ENCODE measurements around the gene ZNF609.

Gene ZNF609

DNA sequence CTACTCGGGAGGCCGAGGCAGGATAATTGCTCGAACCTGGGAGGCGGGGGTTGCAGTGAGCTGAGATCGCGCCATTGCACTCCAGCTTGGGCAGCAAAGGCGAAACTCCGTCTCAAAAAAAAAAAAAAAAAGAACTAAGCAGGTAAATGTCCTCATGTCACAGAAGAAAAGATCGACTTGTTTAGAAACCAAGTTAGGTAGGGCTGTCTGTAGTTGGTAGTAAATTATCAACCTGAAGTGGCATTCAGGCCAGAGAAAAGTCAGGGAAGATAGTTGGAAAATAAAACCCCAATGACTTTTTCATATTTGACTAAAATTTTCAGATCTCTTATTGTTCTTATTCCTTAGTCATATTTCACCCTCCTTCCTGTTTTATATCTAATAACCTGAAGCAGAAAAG lies 55.4 kb downstream of the ZNF609 start:
- H3K4me3 ChIP-seq (replicated peaks; ENCODE audit: low read depth, low read length): no peak overlapping the region
- no peak for DNase-seq (ENCODE audit: extremely low read depth, low read depth)
- TF ChIP-seq, protein P1, sequence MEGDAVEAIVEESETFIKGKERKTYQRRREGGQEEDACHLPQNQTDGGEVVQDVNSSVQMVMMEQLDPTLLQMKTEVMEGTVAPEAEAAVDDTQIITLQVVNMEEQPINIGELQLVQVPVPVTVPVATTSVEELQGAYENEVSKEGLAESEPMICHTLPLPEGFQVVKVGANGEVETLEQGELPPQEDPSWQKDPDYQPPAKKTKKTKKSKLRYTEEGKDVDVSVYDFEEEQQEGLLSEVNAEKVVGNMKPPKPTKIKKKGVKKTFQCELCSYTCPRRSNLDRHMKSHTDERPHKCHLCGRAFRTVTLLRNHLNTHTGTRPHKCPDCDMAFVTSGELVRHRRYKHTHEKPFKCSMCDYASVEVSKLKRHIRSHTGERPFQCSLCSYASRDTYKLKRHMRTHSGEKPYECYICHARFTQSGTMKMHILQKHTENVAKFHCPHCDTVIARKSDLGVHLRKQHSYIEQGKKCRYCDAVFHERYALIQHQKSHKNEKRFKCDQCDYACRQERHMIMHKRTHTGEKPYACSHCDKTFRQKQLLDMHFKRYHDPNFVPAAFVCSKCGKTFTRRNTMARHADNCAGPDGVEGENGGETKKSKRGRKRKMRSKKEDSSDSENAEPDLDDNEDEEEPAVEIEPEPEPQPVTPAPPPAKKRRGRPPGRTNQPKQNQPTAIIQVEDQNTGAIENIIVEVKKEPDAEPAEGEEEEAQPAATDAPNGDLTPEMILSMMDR (IDR thresholded peaks at IDR 0.05; ENCODE audit: low read depth, low read length, missing control alignments): no peak

DNA sequence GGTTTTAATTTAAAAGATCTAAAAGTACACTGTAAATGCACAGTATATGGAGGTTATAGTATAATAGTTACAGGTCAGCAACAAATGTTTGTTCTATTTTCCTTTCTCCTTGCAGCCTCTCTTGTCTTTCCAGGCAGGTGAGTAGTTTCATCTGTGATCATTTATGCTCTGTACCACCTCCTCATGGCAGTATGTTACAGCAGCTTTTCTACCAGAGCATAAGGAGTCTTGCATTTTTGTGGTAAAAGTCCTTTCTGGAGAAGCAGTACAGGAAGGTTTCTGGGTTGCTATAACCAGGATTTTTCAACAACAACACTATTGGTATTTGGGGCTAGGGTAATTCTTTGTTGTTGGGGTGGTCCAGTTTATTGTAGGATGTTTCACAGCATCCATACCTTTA lies 59.5 kb downstream of the ZNF609 start:
- TF ChIP-seq, protein P1 (IDR thresholded peaks at IDR 0.05; ENCODE audit: low read depth, low read length, missing control alignments): no peak
- DNase-seq (ENCODE audit: extremely low read depth, low read depth): no peak
- H3K4me3 ChIP-seq (replicated peaks; ENCODE audit: low read depth, low read length): no peak overlapping the region

DNA sequence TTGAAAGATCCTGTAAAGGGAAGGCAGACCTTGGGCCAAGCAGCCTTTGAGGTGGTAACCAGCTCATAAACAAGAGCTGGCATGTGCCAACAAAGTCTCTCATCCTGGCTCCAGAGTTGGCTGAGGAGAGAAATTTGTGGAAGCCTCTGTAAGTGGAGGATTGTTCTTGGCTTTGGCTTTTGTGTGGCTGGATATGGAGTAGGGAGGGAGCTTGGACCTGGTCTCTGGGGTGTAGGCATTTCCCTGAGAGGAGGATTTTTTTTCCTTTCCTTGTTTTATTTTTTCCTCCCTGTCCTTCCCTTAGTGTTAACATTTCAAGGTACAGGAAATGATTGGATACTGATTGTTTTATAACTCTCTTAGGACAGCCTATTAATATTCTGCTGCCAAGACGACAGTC lies 60.8 kb downstream of the ZNF609 start:
- H3K4me3 ChIP-seq (replicated peaks; ENCODE audit: low read depth, low read length): no peak overlapping the region
- no peak for DNase-seq (ENCODE audit: extremely low read depth, low read depth)

DNA sequence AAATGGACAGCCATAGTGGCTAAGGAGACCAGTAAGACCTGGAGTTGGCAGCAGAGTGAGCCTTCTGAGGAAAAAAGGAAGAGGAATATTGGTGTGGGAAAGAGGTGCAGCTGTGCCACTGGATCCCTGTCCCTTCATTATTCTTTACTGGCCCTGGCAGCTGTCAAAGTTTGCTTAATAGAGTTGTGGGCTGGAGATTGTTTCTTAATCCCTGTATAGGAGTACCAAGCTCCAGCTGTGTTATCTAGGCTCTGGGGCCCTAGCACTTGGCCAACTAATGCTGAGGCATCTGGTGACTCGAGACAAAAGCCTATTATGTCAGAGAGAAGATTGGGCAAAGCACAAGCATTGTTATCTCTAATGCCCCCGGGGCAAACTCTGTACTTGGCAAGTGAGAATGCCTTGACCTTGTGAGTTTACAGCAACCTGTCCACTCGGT lies 61.4 kb downstream of the ZNF609 start:
- TF ChIP-seq, protein P1 (IDR thresholded peaks at IDR 0.05; ENCODE audit: low read depth, low read length, missing control alignments): no peak
- H3K4me3 ChIP-seq (replicated peaks; ENCODE audit: low read depth, low read length): no peak overlapping the region
- DNase-seq (ENCODE audit: extremely low read depth, low read depth): no peak

More for the DNA sequence above, 60.8 kb downstream of the ZNF609 start:
- TF ChIP-seq, protein P1 (IDR thresholded peaks at IDR 0.05; ENCODE audit: low read depth, low read length, missing control alignments): no peak

DNA sequence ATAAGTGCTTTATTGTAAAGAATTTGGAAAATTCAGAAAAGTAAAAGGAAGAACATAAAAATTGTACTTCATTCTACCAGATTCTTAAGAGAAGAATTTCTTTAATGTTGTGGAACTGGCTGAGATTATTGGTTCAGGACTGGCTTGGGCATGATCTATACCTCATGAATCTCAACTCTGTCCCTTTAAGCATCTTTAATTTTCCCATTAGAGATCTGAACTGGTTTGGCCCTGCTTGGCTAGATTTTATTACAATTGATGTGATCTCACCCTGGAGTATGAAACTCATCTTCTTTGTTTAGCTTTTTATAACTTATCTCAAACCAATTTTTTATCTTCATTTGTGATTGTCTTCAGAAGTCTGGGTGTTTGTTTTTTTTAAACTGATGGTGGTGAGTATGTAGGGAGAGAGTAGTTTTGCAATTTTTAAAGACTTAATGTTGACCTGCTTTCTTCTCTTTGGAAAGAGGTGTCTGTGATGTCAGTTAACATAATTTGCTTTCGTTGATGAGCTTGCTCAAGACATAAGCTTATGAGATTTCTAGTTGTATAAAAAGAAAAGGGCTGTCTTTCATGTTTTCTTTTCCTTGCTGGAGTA lies 61.9 kb downstream of the ZNF609 start:
- H3K4me3 ChIP-seq (replicated peaks; ENCODE audit: low read depth, low read length): no peak overlapping the region
- TF ChIP-seq, protein P1 (IDR thresholded peaks at IDR 0.05; ENCODE audit: low read depth, low read length, missing control alignments): no peak
- DNase-seq (ENCODE audit: extremely low read depth, low read depth): no peak

DNA sequence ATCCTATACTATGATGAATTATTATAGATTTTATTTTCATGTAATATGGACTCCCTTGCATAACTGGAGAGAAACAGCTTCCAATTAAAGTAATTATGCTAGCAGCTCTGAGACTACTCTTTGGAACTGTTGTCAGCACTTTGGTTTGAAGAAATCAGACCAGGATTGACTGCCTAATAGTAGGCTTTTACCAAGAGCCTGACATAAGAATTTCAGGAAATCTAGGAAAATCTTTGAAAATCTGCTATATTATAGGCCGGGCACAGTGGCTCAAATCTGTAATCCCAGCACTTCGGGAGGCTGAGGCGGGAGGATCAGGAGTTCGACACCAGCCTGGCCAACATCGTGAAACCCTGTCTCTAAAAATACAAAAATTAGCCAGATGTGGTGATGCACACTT lies 62.9 kb downstream of the ZNF609 start:
- TF ChIP-seq, protein P1 (IDR thresholded peaks at IDR 0.05; ENCODE audit: low read depth, low read length, missing control alignments): no peak
- DNase-seq (ENCODE audit: extremely low read depth, low read depth): no peak
- no peak overlapping the region for H3K4me3 ChIP-seq (replicated peaks; ENCODE audit: low read depth, low read length)

DNA sequence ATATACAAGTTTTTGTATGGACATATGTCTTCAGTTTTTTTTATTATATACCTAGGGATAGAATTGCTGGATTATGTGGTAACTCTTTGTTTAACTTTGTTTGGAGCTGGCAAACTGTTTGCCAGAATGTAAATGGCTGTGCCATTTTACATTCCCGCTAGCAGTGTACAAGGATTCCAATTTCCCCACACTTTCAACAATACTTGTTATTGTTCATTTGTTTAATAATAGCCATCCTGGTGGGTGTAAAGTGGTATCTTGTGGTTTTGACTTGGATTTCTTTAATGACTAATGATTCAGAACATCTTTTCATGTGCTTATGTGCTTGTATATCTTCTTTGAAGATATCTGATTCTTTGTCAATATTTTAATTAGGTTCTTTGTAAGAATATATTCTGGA lies 64.4 kb downstream of the ZNF609 start:
- no peak overlapping the region for H3K4me3 ChIP-seq (replicated peaks; ENCODE audit: low read depth, low read length)
- no peak for DNase-seq (ENCODE audit: extremely low read depth, low read depth)
- TF ChIP-seq, protein P1 (IDR thresholded peaks at IDR 0.05; ENCODE audit: low read depth, low read length, missing control alignments): no peak

Measured in HFF-Myc (cell line).